WTC11 (cell line): ENCODE data around the gene MCRIP2. TPM values are rescaled to one million over a fixed set of nuclear protein-coding genes. Genes with fewer than 3 reads are reported as not detected.

ENCODE experiments used
- ATAC-seq: fragments of 200-7000 bp; cut with Tn5 transposase; 2 replicates; pipeline ENCODE4 v1.10.0; 2021; ENCODE audit warnings: mild to moderate bottlenecking, moderate library complexity
- CTCF ChIA-PET: fragments of 300-600 bp; sonication (Branson Sonifier 250); formaldehyde crosslinking; loops from one replicate; lab custom pipeline; 2021; ENCODE audit warnings: antibody characterized with exemption; lab: Charles Lee
- POLR2A ChIA-PET: fragments of 350-600 bp; sonication (Branson Sonifier 250); formaldehyde crosslinking; loops from one replicate; lab custom pipeline; 2021; ENCODE audit warnings: antibody characterized with exemption; lab: Charles Lee
- DNase-seq: peaks from one replicate; pipeline ENCODE4 v3.0.0; 2021; ENCODE audit warnings: low spot score
- H3K27ac Mint-ChIP-seq: 2 replicates; pipeline ENCODE4 v1.8.0; 2021; ENCODE audit warnings: mixed read lengths
- H3K27me3 Mint-ChIP-seq: 2 replicates; pipeline ENCODE4 v1.8.0; 2021; ENCODE audit warnings: low read depth, mild to moderate bottlenecking, moderate library complexity, mixed read lengths
- H3K36me3 Mint-ChIP-seq: 2 replicates; pipeline ENCODE4 v1.8.0; 2021; ENCODE audit warnings: mixed read lengths
- H3K4me1 Mint-ChIP-seq: 2 replicates; pipeline ENCODE4 v1.8.0; 2022; ENCODE audit warnings: mixed read lengths
- H3K4me3 Mint-ChIP-seq: 2 replicates; pipeline ENCODE4 v1.8.0; 2021; ENCODE audit warnings: mild to moderate bottlenecking, moderate library complexity, mixed read lengths
- H3K9me3 Mint-ChIP-seq: 2 replicates; pipeline ENCODE4 v1.8.0; 2021; ENCODE audit warnings: mixed read lengths
- ELF4 ChIP-seq: sonication (generic); formaldehyde crosslinking; IDR thresholded peaks from 2 replicates; pipeline ENCODE4 v1.8.1; 2022; ENCODE audit warnings: low read depth, mild to moderate bottlenecking, moderate library complexity, missing genetic modification reagents
- ESRRA ChIP-seq: sonication (generic); formaldehyde crosslinking; IDR thresholded peaks from 2 replicates; pipeline ENCODE4 v1.8.1; 2022; ENCODE audit warnings: mild to moderate bottlenecking, missing genetic modification reagents, borderline replicate concordance
- FOXK1 ChIP-seq: sonication (generic); formaldehyde crosslinking; IDR thresholded peaks from 2 replicates; pipeline ENCODE4 v1.8.0; 2022; ENCODE audit warnings: mild to moderate bottlenecking, moderate library complexity, missing genetic modification reagents
- GABPB1 ChIP-seq: sonication (generic); formaldehyde crosslinking; IDR thresholded peaks from 2 replicates; pipeline ENCODE4 v1.8.1; 2023; ENCODE audit warnings: mild to moderate bottlenecking, missing genetic modification reagents
- JAZF1 ChIP-seq: fragments of 250-450 bp; sonication (Bioruptor Pico); IDR thresholded peaks from 2 replicates; pipeline ENCODE4 v1.9.0; 2021; ENCODE audit warnings: moderate library complexity, mild to moderate bottlenecking, inconsistent platforms
- NFE2L1 ChIP-seq: sonication (generic); formaldehyde crosslinking; IDR thresholded peaks from 2 replicates; pipeline ENCODE4 v1.8.1; 2023; ENCODE audit warnings: missing genetic modification reagents
- NFYB ChIP-seq: sonication (generic); formaldehyde crosslinking; conservative IDR thresholded peaks from 2 replicates; pipeline ENCODE4 v1.8.0; 2022; ENCODE audit warnings: low read depth, missing genetic modification reagents
- RORB ChIP-seq: fragments of 250-450 bp; sonication (Bioruptor Pico); IDR thresholded peaks from 2 replicates; pipeline ENCODE4 v1.9.0; 2021; ENCODE audit warnings: mild to moderate bottlenecking
- TEAD1 ChIP-seq: sonication (generic); formaldehyde crosslinking; IDR thresholded peaks from 2 replicates; pipeline ENCODE4 v1.8.0; 2022; ENCODE audit warnings: mild to moderate bottlenecking, missing genetic modification reagents
- ZBTB21 ChIP-seq: sonication (generic); formaldehyde crosslinking; IDR thresholded peaks from 2 replicates; pipeline ENCODE4 v1.8.1; 2023; ENCODE audit warnings: mild to moderate bottlenecking, missing genetic modification reagents, borderline replicate concordance
- ZNF396 ChIP-seq: fragments of 250-450 bp; sonication (Bioruptor Pico); IDR thresholded peaks from 2 replicates; pipeline ENCODE4 v1.8.0; 2021; ENCODE audit warnings: mild to moderate bottlenecking, moderate library complexity, borderline replicate concordance
- ZNF671 ChIP-seq: fragments of 250-450 bp; sonication (Bioruptor Pico); IDR thresholded peaks from 2 replicates; pipeline ENCODE4 v1.8.0; 2021; ENCODE audit warnings: mild to moderate bottlenecking
- total RNA-seq: library from RNA; stranded (reverse); gene quantifications from 3 replicates; pipeline ENCODE4 v1.2.3, GENCODE V29; 2021
- TF ChIP-seq, protein P1 (sequence below): sonication (generic); formaldehyde crosslinking; IDR thresholded peaks from 2 replicates; pipeline ENCODE4 v1.8.1; 2022; ENCODE audit warnings: mild to moderate bottlenecking, moderate library complexity, missing genetic modification reagents
- TF ChIP-seq, protein P2 (sequence below): sonication (generic); formaldehyde crosslinking; IDR thresholded peaks from 2 replicates; pipeline ENCODE4 v1.8.0; 2022; ENCODE audit warnings: missing genetic modification reagents
- TF ChIP-seq, protein P3 (sequence below): fragments of 250-450 bp; sonication (Bioruptor Pico); IDR thresholded peaks from 2 replicates; pipeline ENCODE4 v1.9.0; 2021; ENCODE audit warnings: mild to moderate bottlenecking
- TF ChIP-seq, protein P4 (sequence below): sonication (generic); formaldehyde crosslinking; IDR thresholded peaks from 2 replicates; pipeline ENCODE4 v1.8.1; 2023; ENCODE audit warnings: mild to moderate bottlenecking, missing genetic modification reagents, borderline replicate concordance
- TF ChIP-seq, protein P5 (sequence below): fragments of 250-450 bp; sonication (Bioruptor Pico); IDR thresholded peaks from 2 replicates; pipeline ENCODE4 v1.9.0; 2021; ENCODE audit warnings: moderate library complexity, mild to moderate bottlenecking, inconsistent platforms, borderline replicate concordance
- TF ChIP-seq, protein P6 (sequence below): fragments of 250-450 bp; sonication (Bioruptor Pico); IDR thresholded peaks from 2 replicates; pipeline ENCODE4 v1.8.0; 2021; ENCODE audit warnings: mild to moderate bottlenecking

The MCRIP2 gene
- total RNA-seq, 1 experiment from 2014 or later, result 63.3 TPM

DNA sequence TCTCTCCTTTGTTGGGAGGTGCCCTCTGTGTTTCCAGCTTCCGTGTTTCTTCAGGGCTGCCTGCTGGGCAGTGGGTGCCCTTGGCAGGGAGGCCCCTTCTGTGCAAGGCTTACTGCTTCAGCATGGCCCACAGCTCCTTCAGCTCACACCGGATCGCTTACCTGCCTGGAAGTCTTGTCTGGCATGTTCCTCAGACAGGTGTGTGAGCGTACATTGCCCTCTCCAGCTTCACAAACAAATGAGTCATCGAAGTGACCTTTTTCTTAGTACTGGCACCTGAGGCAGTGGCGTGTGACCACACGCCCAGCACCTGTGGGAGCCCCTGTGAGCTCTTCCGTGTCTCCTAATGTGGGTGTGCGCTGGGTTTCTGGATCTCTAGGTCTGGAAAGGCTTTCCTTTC, 48.2 kb upstream of the MCRIP2 start:
- Mint-ChIP-seq H3K4me3 (no peak overlapping the region), H3K27me3 (peaks cover 14% of the 10 kb centered on the region), H3K9me3 (no peaks in the 10 kb centered on the region), H3K27ac (no peak overlapping the region), H3K4me1 (peaks cover 8% of the 10 kb centered on the region), H3K36me3 (no peaks in the 10 kb centered on the region)
- DNase-seq, result no peak
- ATAC-seq, result no peak
- POLR2A ChIA-PET, result no interaction called here
- CTCF ChIA-PET, result interaction anchor here (0.8 to 1.9 kb wide), 4 partner anchors 15 to 67 kb away, joined by 3 to 6 read pairs (median 4); no protein-coding TSS in a partner anchor
- TF ChIP-seq, protein P1, sequence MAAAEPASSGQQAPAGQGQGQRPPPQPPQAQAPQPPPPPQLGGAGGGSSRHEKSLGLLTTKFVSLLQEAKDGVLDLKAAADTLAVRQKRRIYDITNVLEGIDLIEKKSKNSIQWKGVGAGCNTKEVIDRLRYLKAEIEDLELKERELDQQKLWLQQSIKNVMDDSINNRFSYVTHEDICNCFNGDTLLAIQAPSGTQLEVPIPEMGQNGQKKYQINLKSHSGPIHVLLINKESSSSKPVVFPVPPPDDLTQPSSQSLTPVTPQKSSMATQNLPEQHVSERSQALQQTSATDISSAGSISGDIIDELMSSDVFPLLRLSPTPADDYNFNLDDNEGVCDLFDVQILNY, result no peak
- TF ChIP-seq, protein P2, sequence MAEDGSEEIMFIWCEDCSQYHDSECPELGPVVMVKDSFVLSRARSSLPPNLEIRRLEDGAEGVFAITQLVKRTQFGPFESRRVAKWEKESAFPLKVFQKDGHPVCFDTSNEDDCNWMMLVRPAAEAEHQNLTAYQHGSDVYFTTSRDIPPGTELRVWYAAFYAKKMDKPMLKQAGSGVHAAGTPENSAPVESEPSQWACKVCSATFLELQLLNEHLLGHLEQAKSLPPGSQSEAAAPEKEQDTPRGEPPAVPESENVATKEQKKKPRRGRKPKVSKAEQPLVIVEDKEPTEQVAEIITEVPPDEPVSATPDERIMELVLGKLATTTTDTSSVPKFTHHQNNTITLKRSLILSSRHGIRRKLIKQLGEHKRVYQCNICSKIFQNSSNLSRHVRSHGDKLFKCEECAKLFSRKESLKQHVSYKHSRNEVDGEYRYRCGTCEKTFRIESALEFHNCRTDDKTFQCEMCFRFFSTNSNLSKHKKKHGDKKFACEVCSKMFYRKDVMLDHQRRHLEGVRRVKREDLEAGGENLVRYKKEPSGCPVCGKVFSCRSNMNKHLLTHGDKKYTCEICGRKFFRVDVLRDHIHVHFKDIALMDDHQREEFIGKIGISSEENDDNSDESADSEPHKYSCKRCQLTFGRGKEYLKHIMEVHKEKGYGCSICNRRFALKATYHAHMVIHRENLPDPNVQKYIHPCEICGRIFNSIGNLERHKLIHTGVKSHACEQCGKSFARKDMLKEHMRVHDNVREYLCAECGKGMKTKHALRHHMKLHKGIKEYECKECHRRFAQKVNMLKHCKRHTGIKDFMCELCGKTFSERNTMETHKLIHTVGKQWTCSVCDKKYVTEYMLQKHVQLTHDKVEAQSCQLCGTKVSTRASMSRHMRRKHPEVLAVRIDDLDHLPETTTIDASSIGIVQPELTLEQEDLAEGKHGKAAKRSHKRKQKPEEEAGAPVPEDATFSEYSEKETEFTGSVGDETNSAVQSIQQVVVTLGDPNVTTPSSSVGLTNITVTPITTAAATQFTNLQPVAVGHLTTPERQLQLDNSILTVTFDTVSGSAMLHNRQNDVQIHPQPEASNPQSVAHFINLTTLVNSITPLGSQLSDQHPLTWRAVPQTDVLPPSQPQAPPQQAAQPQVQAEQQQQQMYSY, result no peak
- TF ChIP-seq ZBTB21 (CRISPR knock-in tag) (no peak), NFYB (CRISPR knock-in tag) (no peak), NFE2L1 (CRISPR knock-in tag) (no peak), ELF4 (no peak), FOXK1 (CRISPR knock-in tag) (no peak), GABPB1 (CRISPR knock-in tag) (no peak), ZNF396 (no peak), RORB (CRISPR knock-in tag) (no peak), ZNF671 (CRISPR knock-in tag) (no peak), TEAD1 (no peak), JAZF1 (CRISPR knock-in tag) (no peak), ESRRA (CRISPR knock-in tag) (no peak)
- TF ChIP-seq, protein P3, sequence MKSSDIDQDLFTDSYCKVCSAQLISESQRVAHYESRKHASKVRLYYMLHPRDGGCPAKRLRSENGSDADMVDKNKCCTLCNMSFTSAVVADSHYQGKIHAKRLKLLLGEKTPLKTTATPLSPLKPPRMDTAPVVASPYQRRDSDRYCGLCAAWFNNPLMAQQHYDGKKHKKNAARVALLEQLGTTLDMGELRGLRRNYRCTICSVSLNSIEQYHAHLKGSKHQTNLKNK (CRISPR knock-in tag), result no peak
- TF ChIP-seq, protein P4, sequence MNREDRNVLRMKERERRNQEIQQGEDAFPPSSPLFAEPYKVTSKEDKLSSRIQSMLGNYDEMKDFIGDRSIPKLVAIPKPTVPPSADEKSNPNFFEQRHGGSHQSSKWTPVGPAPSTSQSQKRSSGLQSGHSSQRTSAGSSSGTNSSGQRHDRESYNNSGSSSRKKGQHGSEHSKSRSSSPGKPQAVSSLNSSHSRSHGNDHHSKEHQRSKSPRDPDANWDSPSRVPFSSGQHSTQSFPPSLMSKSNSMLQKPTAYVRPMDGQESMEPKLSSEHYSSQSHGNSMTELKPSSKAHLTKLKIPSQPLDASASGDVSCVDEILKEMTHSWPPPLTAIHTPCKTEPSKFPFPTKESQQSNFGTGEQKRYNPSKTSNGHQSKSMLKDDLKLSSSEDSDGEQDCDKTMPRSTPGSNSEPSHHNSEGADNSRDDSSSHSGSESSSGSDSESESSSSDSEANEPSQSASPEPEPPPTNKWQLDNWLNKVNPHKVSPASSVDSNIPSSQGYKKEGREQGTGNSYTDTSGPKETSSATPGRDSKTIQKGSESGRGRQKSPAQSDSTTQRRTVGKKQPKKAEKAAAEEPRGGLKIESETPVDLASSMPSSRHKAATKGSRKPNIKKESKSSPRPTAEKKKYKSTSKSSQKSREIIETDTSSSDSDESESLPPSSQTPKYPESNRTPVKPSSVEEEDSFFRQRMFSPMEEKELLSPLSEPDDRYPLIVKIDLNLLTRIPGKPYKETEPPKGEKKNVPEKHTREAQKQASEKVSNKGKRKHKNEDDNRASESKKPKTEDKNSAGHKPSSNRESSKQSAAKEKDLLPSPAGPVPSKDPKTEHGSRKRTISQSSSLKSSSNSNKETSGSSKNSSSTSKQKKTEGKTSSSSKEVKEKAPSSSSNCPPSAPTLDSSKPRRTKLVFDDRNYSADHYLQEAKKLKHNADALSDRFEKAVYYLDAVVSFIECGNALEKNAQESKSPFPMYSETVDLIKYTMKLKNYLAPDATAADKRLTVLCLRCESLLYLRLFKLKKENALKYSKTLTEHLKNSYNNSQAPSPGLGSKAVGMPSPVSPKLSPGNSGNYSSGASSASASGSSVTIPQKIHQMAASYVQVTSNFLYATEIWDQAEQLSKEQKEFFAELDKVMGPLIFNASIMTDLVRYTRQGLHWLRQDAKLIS (CRISPR knock-in tag), result no peak
- TF ChIP-seq, protein P5, sequence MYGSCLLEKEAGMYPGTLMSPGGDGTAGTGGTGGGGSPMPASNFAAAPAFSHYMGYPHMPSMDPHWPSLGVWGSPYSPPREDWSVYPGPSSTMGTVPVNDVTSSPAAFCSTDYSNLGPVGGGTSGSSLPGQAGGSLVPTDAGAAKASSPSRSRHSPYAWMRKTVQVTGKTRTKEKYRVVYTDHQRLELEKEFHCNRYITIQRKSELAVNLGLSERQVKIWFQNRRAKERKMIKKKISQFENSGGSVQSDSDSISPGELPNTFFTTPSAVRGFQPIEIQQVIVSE (CRISPR knock-in tag), result no peak
- TF ChIP-seq, protein P6, sequence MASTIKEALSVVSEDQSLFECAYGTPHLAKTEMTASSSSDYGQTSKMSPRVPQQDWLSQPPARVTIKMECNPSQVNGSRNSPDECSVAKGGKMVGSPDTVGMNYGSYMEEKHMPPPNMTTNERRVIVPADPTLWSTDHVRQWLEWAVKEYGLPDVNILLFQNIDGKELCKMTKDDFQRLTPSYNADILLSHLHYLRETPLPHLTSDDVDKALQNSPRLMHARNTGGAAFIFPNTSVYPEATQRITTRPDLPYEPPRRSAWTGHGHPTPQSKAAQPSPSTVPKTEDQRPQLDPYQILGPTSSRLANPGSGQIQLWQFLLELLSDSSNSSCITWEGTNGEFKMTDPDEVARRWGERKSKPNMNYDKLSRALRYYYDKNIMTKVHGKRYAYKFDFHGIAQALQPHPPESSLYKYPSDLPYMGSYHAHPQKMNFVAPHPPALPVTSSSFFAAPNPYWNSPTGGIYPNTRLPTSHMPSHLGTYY (CRISPR knock-in tag), result no peak
